NT2/D1 (cell line): ENCODE measurements around the gene PPIL4.
A peak's percentile ranks its signal among the peaks of the same experiment; 100 is the strongest.

Experiments used
- DNase-seq: peaks from one replicate; pipeline ENCODE4 v3.0.0-alpha.2; 2011; ENCODE audit warnings: low read depth, low spot score
- H3K27me3 ChIP-seq: 2 replicates; pipeline ENCODE4 v1.6.0; 2011; ENCODE audit warnings: mild to moderate bottlenecking; ENCODE audit not compliant: insufficient read length, insufficient read depth
- H3K36me3 ChIP-seq: 2 replicates; pipeline ENCODE4 v1.6.1; 2011; ENCODE audit warnings: mild to moderate bottlenecking, low read length, mixed read lengths; ENCODE audit not compliant: insufficient read depth, insufficient read length
- H3K4me1 ChIP-seq: 2 replicates; pipeline ENCODE4 v1.5.1; 2011; ENCODE audit not compliant: insufficient read depth, insufficient read length
- H3K4me3 ChIP-seq: 2 replicates; pipeline ENCODE4 v1.5.1; 2011; ENCODE audit warnings: low read depth; ENCODE audit not compliant: insufficient read length
- H3K9ac ChIP-seq: 2 replicates; pipeline ENCODE4 v1.6.0; 2011; ENCODE audit warnings: low read depth; ENCODE audit not compliant: insufficient read length
- H3K9me3 ChIP-seq: 2 replicates; pipeline ENCODE4 v1.5.1; 2011; ENCODE audit warnings: mild to moderate bottlenecking, low read length; ENCODE audit not compliant: insufficient read depth
- SUZ12 ChIP-seq: IDR thresholded peaks from 2 replicates; pipeline ENCODE4 v1.6.1; 2011; ENCODE audit not compliant: insufficient read length, insufficient read depth; ENCODE audit errors: extremely low read depth
- YY1 ChIP-seq: IDR thresholded peaks from 2 replicates; pipeline ENCODE4 v1.6.1; 2011; ENCODE audit not compliant: insufficient read length, insufficient read depth
- ZNF274 ChIP-seq: IDR thresholded peaks from 2 replicates; pipeline ENCODE4 v1.6.1; 2011; ENCODE audit warnings: mild to moderate bottlenecking, low read depth, low read length

PPIL4 gene

GRCh38 chr6:149567194-149567586 is 21.3 kb upstream of the PPIL4 start:
- Histone ChIP-seq H3K9ac (peak overlapping the region; percentile 90), H3K4me1 (no peaks in the 10 kb centered on the region), H3K36me3 (no peaks in the 10 kb centered on the region), H3K9me3 (no peaks in the 10 kb centered on the region), H3K4me3 (peak overlapping the region; percentile 90), H3K27me3 (peaks cover 2% of the 10 kb centered on the region)
- no peak for DNase-seq
- TF ChIP-seq ZNF274 (no peak), YY1 (no peak), SUZ12 (no peak)

GRCh38 chr6:149566410-149567193 is 20.8 kb upstream of the PPIL4 start:
- peak overlapping the region; percentile 90 for H3K4me3 ChIP-seq
- H3K4me1 ChIP-seq: no peaks in the 10 kb centered on the region
- no peaks in the 10 kb centered on the region for H3K9me3 ChIP-seq
- peaks cover 2% of the 10 kb centered on the region for H3K27me3 ChIP-seq
- H3K9ac ChIP-seq: peak overlapping the region; percentile 90
- DNase-seq: no peak
- H3K36me3 ChIP-seq: no peaks in the 10 kb centered on the region
- TF ChIP-seq YY1 (no peak), SUZ12 (no peak), ZNF274 (no peak)

- Histone ChIP-seq H3K9me3 (no peaks in the 10 kb centered on the region), H3K9ac (peak within 1 kb of the TSS; percentile 90), H3K36me3 (no peaks in the 10 kb centered on the region)
Measured at GRCh38 chr6:149565527-149566409, 19.9 kb upstream of the PPIL4 start, which contains the start of gene GINM1. Gene GINM1, plus strand, starts transcription at chr6:149566375. Its CDS starts 40 bp downstream, at chr6:149566415.

GRCh38 chr6:149563928-149564325 is 18.1 kb upstream of the PPIL4 start:
- Histone ChIP-seq H3K4me3 (no peak overlapping the region), H3K9me3 (no peaks in the 10 kb centered on the region), H3K27me3 (peaks cover 2% of the 10 kb centered on the region), H3K4me1 (no peaks in the 10 kb centered on the region), H3K36me3 (no peaks in the 10 kb centered on the region), H3K9ac (no peak overlapping the region)
- no peak for DNase-seq
- TF ChIP-seq YY1 (no peak), ZNF274 (no peak), SUZ12 (no peak)

More at GRCh38 chr6:149565527-149566409, 19.9 kb upstream of the PPIL4 start, which contains the start of gene GINM1:
- Histone ChIP-seq H3K4me3 (peak within 1 kb of the TSS; percentile 90), H3K4me1 (no peaks in the 10 kb centered on the region), H3K27me3 (peaks cover 2% of the 10 kb centered on the region)
- DNase-seq: peak; percentile 82
- no peak for TF ChIP-seq SUZ12
- TF ChIP-seq YY1: no peak
- TF ChIP-seq ZNF274: no peak

- no peaks in the 10 kb centered on the region for H3K4me1 ChIP-seq
- peaks cover 2% of the 10 kb centered on the region for H3K27me3 ChIP-seq
- H3K9ac ChIP-seq: no peak overlapping the region
- no peak overlapping the region for H3K4me3 ChIP-seq
- TF ChIP-seq SUZ12: no peak
- TF ChIP-seq ZNF274: no peak
- no peak for TF ChIP-seq YY1
- no peaks in the 10 kb centered on the region for H3K9me3 ChIP-seq
- no peaks in the 10 kb centered on the region for H3K36me3 ChIP-seq
- no peak for DNase-seq
Measured at GRCh38 chr6:149563203-149563927, 17.5 kb upstream of the PPIL4 start.

GRCh38 chr6:149560736-149561135 is 14.9 kb upstream of the PPIL4 start:
- no peaks in the 10 kb centered on the region for H3K36me3 ChIP-seq
- H3K9ac ChIP-seq: no peak overlapping the region
- TF ChIP-seq ZNF274: no peak
- no peak for TF ChIP-seq YY1
- no peak for TF ChIP-seq SUZ12
- DNase-seq: no peak
- no peaks in the 10 kb centered on the region for H3K9me3 ChIP-seq
- no peaks in the 10 kb centered on the region for H3K4me1 ChIP-seq
- H3K4me3 ChIP-seq: no peak overlapping the region
- peaks cover 2% of the 10 kb centered on the region for H3K27me3 ChIP-seq
